NCI-H2107 treated with DMSO at 0.1 percent for 48 hours (cell line): ENCODE data around the gene HLA-B.
"Not testable (repeated sequence)": the region's sequence is repeated elsewhere in the genome, so short reads cannot be mapped to it uniquely, and the experiment has no call there.

ENCODE experiments used
- DNase-seq: peaks from one replicate; lab custom pipeline; 2025; ENCODE audit not compliant: unreplicated experiment; lab: John Stamatoyannopoulos, UW

The HLA-B gene

GRCh38 chr6:31356946-31357466 is at the start of gene HLA-B:
HLA-B (minus strand) TSS chr6:31357179; CDS start chr6:31357158, 21 bp downstream.
- DNase-seq, result no peak

GRCh38 chr6:31405996-31406395 is 49.0 kb upstream of the HLA-B start:
- no peak for DNase-seq

GRCh38 chr6:31404061-31404364 is 47.0 kb upstream of the HLA-B start:
- DNase-seq, result not testable (repeated sequence)

- no peak for DNase-seq
These were observed 46.5 kb upstream of the HLA-B start, which contains the start of gene MICA for GRCh38 chr6:31403283-31404060. MICA (plus strand) TSS chr6:31403595; CDS start chr6:31403633, 38 bp downstream.

GRCh38 chr6:31402324-31403282 is 45.6 kb upstream of the HLA-B start:
- no peak for DNase-seq

- DNase-seq, result no peak
These were observed 44.4 kb upstream of the HLA-B start for GRCh38 chr6:31401403-31401802.

- DNase-seq, result no peak
These were observed 43.7 kb upstream of the HLA-B start for GRCh38 chr6:31400467-31401289.

GRCh38 chr6:31399589-31400466 is 42.8 kb upstream of the HLA-B start:
- no peak for DNase-seq

GRCh38 chr6:31397901-31398525 is 41.0 kb upstream of the HLA-B start:
- no peak for DNase-seq

GRCh38 chr6:31397153-31397499 is 40.1 kb upstream of the HLA-B start:
- not testable (repeated sequence) for DNase-seq

- DNase-seq, result peak; percentile 20
These were observed 39.6 kb upstream of the HLA-B start for GRCh38 chr6:31396422-31397152.

GRCh38 chr6:31395832-31396231 is 38.9 kb upstream of the HLA-B start:
- DNase-seq, result no peak

GRCh38 chr6:31394381-31394780 is 37.4 kb upstream of the HLA-B start:
- no peak for DNase-seq

- DNase-seq, result no peak
These were observed 37.0 kb upstream of the HLA-B start for GRCh38 chr6:31393932-31394331.

- not testable (repeated sequence) for DNase-seq
These were observed 32.8 kb upstream of the HLA-B start for GRCh38 chr6:31389802-31390132.

GRCh38 chr6:31388916-31389801 is 32.2 kb upstream of the HLA-B start:
- not testable (repeated sequence) for DNase-seq

- DNase-seq, result no peak
These were observed 30.0 kb upstream of the HLA-B start for GRCh38 chr6:31386977-31387376.

GRCh38 chr6:31386099-31386498 is 29.1 kb upstream of the HLA-B start:
- DNase-seq, result no peak
